ENCODE data around the gene CHRNB2.

Gene CHRNB2

DNA sequence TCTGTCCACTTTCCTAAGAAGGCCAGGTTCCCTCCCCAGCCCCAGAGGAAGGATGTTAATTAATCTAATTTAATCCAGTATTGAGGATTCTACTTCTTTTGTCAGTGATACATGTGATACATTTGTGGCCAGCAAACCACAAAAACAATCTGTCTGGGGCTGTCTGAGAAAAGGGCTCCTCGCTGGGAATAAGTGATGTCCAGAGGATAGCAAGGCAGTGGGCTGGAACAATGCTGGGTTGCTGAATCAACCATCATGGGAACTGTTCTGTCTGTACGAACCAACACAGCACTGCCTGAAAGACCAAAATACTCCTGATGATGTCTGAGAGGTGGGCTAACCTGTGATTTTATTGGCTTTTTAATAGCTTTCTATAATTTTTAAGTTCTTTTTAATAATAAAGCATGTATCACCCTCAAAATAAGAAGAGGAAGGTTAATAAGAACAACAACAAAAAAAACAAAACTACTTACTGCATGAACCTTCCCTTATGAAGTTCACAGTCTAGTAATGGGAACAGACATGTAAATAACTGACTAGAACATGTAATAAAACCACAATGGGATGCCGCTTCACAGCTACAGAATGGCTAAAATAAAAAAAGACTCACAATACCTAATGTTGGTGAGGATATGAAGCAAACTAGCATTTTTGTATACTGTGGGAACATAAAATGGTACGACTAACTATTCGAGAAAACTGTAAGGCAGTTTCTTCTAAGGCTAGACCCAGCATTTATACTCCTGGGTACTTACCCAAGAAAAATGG, 51.8 kb downstream of the CHRNB2 start:
- Histone ChIP-seq H3K4me3 (ENCODE audit: low read depth, low read length) (no peak overlapping the region), H3K36me3 (ENCODE audit: control insufficient read depth, insufficient read depth, low read length) (no peaks in the 10 kb centered on the region), H3K9me3 (ENCODE audit: control insufficient read depth, insufficient read depth, low read length) (no peaks in the 10 kb centered on the region), H3K9ac (ENCODE audit: low read depth, low read length) (no peak overlapping the region), H3K27me3 (ENCODE audit: control insufficient read depth, insufficient read depth, low read length) (no peaks in the 10 kb centered on the region), H3K4me1 (ENCODE audit: control insufficient read depth, insufficient read depth, low read length) (peaks cover 26% of the 10 kb centered on the region)

DNA sequence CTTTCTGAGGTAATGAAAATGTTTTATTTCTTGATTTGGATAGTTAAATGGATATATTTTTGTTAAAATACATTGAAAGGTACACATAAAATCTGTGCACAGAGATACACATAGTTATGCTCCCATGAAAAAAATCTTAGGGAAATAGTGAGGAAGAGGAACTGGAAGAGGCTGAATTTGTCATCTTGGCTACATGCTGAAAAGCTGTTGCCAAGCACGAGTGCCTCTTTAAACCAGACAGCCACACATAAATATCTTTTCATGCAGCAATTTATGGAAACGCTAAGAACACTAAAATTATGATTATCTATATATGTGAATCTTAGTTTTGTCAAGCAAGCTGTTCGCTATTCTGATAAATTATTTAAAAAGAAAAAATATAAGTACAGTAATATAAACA, 53.2 kb downstream of the CHRNB2 start:
- Histone ChIP-seq H3K36me3 (ENCODE audit: control insufficient read depth, insufficient read depth, low read length) (no peaks in the 10 kb centered on the region), H3K9me3 (ENCODE audit: control insufficient read depth, insufficient read depth, low read length) (no peaks in the 10 kb centered on the region), H3K9ac (ENCODE audit: low read depth, low read length) (no peak overlapping the region), H3K27me3 (ENCODE audit: control insufficient read depth, insufficient read depth, low read length) (no peaks in the 10 kb centered on the region), H3K4me3 (ENCODE audit: low read depth, low read length) (no peak overlapping the region), H3K4me1 (ENCODE audit: control insufficient read depth, insufficient read depth, low read length) (peaks cover 16% of the 10 kb centered on the region)

DNA sequence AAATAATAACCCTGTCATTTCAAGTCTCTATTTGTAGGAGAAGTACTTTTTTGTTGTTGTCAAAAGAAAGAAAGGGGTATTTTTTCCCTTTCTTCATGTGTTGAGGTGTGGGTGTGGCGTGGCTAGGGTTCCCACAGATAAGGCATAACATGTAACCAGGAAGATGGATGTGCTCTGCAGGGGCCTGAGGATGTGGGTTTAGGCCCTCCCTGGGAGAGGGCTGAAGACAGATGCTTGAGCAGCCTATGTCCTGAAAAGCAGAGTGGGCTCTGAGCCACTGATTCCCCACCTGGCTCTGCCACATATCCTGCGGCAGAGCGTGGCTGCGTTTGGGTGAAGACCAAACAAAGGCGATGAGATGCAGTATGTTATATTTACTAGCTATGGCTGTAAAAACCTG, 54.3 kb downstream of the CHRNB2 start:
- no peak overlapping the region for H3K9ac ChIP-seq (ENCODE audit: low read depth, low read length)
- no peaks in the 10 kb centered on the region for H3K27me3 ChIP-seq (ENCODE audit: control insufficient read depth, insufficient read depth, low read length)
- no peaks in the 10 kb centered on the region for H3K36me3 ChIP-seq (ENCODE audit: control insufficient read depth, insufficient read depth, low read length)
- no peaks in the 10 kb centered on the region for H3K9me3 ChIP-seq (ENCODE audit: control insufficient read depth, insufficient read depth, low read length)
- H3K4me1 ChIP-seq (ENCODE audit: control insufficient read depth, insufficient read depth, low read length): peaks cover 10% of the 10 kb centered on the region
- no peak overlapping the region for H3K4me3 ChIP-seq (ENCODE audit: low read depth, low read length)

DNA sequence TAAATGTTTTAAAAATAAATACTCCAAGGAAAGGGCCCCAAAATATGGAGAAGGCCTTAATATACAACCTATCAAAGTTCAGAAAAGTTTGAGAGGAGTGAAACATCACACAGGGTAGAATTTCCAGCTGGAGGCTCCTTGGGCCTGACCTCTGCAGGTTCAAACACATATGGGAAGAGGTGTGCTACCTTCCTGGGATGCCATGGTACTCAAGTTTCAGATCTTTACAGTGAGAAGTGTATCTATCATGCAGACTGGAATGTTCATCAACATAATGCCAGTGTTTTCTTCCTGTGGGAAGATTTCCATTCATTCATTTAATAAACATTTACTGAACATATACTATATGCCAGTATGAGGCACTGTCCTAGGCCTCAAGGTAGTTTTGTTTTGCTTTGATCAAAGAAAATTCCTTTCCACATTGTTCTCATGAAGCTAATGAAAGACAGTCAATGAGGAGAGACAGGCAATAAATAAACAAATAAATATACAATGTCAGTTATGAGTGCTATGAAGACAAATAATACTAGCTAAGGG, 55.0 kb downstream of the CHRNB2 start:
- H3K9ac ChIP-seq (ENCODE audit: low read depth, low read length): no peak overlapping the region
- peaks cover 4% of the 10 kb centered on the region for H3K4me1 ChIP-seq (ENCODE audit: control insufficient read depth, insufficient read depth, low read length)
- no peaks in the 10 kb centered on the region for H3K36me3 ChIP-seq (ENCODE audit: control insufficient read depth, insufficient read depth, low read length)
- H3K4me3 ChIP-seq (ENCODE audit: low read depth, low read length): no peak overlapping the region
- H3K27me3 ChIP-seq (ENCODE audit: control insufficient read depth, insufficient read depth, low read length): no peaks in the 10 kb centered on the region
- no peaks in the 10 kb centered on the region for H3K9me3 ChIP-seq (ENCODE audit: control insufficient read depth, insufficient read depth, low read length)

DNA sequence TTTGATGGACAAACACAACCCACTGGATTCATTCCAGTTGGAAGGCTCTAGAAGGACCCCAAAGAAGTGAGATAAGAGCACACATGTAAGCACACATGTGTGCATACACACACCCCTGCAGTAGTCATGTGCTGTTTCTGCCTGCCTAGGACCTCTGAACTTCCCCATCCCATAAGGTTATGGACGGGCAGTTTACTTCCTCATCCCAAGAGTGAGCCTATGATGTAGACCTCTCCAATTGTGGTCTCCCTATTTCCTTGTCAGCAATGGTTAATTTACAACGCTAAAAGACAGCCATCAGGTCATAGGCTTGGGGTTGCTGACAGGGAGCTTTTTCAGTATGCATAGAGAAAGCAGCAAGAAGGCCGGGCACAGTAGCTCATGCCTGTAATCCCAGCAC, 55.8 kb downstream of the CHRNB2 start:
- Histone ChIP-seq H3K4me3 (ENCODE audit: low read depth, low read length) (no peak overlapping the region), H3K9ac (ENCODE audit: low read depth, low read length) (no peak overlapping the region), H3K9me3 (ENCODE audit: control insufficient read depth, insufficient read depth, low read length) (no peaks in the 10 kb centered on the region), H3K36me3 (ENCODE audit: control insufficient read depth, insufficient read depth, low read length) (no peaks in the 10 kb centered on the region), H3K4me1 (ENCODE audit: control insufficient read depth, insufficient read depth, low read length) (peaks cover 4% of the 10 kb centered on the region), H3K27me3 (ENCODE audit: control insufficient read depth, insufficient read depth, low read length) (no peaks in the 10 kb centered on the region)

DNA sequence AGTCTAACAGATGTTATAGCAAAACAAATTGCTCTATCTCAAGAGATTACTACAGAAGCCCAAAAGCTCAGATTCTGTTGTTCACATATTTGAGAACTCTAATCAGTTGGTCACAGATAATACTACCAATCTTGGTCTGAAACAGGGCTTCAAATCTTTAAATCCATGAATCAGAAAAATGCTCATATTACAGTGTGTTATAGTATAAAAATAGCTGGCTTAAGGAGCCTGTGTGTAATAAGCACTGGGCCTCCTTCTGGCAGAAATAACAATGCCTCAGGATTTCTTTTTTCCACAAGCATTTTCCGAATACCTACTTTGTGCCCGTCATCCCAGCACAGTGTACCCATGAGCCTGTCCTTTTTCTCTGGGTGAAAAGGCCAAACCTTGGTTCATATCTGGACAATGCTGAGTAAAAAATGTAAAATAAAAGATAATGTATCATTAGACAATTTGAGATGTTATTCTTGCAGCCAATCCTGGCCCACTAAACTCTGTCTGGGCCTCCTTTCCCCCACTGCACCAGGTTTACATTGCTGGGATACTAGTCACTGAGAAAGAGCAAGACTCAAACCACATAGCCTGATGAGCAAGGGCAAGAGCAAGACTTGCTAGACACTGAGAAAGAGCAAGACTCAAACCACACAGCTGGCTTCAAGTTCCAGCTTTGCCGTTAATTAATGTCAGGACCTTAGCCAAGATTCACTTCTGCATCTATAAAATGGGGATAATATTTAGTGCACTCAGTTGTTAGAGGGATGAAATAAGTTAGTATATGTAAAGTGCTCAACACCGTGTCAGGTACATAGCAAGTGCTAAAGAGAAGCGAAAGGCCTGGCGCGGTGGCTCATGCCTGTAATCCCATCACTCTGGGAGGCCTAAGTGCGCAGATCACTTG, 57.4 kb downstream of the CHRNB2 start:
- Histone ChIP-seq H3K9me3 (ENCODE audit: control insufficient read depth, insufficient read depth, low read length) (no peaks in the 10 kb centered on the region), H3K9ac (ENCODE audit: low read depth, low read length) (no peak overlapping the region), H3K27me3 (ENCODE audit: control insufficient read depth, insufficient read depth, low read length) (no peaks in the 10 kb centered on the region), H3K4me3 (ENCODE audit: low read depth, low read length) (no peak overlapping the region), H3K36me3 (ENCODE audit: control insufficient read depth, insufficient read depth, low read length) (no peaks in the 10 kb centered on the region), H3K4me1 (ENCODE audit: control insufficient read depth, insufficient read depth, low read length) (peaks cover 4% of the 10 kb centered on the region)

DNA sequence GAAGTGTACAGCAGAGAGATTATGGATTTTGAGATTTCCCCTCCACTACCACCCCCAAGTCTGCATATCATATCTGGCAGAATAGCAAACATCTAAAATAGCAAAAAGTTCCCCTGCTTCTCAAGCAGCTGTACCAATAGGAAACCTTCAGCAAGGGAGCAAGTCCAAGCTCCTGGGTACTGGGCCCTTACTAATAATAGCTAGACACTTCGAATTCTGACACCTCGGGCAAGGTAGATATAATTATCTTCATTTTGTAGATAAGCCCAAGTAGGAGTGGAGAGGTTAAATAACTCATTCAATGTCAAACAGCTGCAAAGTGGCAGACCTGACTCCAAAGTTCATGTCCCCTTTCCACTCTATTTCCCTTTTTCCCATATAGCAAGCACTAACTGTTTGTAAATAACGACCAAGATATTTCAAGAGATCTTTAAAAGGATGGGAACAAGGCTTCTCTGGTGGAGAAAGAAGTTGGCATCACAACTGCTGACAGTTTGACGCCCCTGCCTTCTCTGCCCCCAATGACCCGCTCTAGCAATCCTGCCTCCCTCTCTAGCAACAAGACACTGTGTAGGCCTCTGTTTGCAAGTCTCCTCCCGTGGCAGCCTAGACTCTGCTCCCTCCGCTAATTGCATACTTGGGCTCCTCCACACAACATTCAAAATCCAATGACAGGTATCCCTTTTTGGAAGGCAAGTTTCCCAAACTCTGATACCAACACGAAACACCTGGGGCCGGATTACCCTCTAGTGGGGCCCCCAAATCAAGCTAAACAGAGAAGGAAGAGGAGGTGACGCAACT, 59.1 kb downstream of the CHRNB2 start:
- Histone ChIP-seq H3K4me1 (ENCODE audit: control insufficient read depth, insufficient read depth, low read length) (peaks cover 4% of the 10 kb centered on the region), H3K9ac (ENCODE audit: low read depth, low read length) (peak overlapping the region; percentile 92), H3K36me3 (ENCODE audit: control insufficient read depth, insufficient read depth, low read length) (no peaks in the 10 kb centered on the region), H3K27me3 (ENCODE audit: control insufficient read depth, insufficient read depth, low read length) (no peaks in the 10 kb centered on the region), H3K4me3 (ENCODE audit: low read depth, low read length) (peak overlapping the region; percentile 91), H3K9me3 (ENCODE audit: control insufficient read depth, insufficient read depth, low read length) (no peaks in the 10 kb centered on the region)

DNA sequence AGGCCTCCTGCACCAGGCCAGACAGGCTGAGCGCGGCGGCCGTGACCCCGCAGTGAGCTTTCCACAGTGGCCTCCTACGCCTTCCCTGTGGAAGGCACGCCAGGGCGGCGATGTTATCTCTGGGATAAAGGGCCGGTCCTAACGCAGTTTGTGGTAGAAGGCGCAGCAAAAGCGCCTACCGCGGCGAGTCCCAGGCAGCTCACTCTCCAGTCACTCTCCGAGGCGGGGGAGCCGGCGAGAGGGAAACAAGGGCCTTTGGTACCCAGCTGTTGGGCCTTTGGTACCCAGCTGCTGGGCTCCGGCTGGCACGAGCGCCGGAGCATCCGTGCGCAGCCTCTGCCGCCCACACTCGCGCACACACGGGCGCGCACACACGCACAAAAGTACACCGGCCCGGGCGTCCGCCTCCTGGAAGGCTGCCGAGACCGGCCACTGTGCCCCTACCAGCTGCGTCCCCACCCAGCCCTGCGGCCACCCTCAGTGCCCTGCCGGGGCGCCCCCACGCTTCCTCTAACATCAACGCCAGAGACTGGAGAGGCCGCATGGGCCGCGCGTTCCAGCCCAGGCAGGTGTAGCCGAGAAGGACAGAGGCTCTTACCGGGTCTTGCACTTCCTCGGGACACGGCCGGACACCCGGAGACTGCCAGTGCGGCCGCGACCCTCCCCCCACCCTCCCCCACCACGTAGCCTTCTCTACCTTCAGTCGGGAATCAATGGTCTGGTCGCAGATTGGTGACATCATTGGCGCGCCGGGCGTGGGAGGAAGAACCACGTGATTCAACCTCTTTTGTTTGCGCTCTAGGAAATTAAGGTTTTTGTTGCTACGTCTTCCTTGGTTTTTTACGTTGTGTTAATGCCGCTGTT, 59.9 kb downstream of the CHRNB2 start:
- H3K4me1 ChIP-seq (ENCODE audit: control insufficient read depth, insufficient read depth, low read length): peaks cover 4% of the 10 kb centered on the region
- peak overlapping the region; percentile 91 for H3K4me3 ChIP-seq (ENCODE audit: low read depth, low read length)
- no peaks in the 10 kb centered on the region for H3K9me3 ChIP-seq (ENCODE audit: control insufficient read depth, insufficient read depth, low read length)
- no peaks in the 10 kb centered on the region for H3K27me3 ChIP-seq (ENCODE audit: control insufficient read depth, insufficient read depth, low read length)
- peak overlapping the region; percentile 92 for H3K9ac ChIP-seq (ENCODE audit: low read depth, low read length)
- no peaks in the 10 kb centered on the region for H3K36me3 ChIP-seq (ENCODE audit: control insufficient read depth, insufficient read depth, low read length)

DNA sequence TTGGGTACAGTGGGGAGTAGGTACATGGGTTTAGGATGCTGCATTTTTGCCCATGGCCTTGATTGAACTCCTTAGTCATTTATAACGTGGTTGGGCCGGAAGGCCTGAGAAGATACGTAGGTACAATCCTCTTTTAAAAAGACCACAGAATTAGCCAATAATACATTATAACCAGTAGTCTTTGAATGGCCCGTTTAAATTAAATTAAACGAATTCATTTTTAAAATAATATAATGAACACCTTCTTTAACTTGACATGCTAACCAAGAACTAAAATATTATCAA, 60.5 kb downstream of the CHRNB2 start:
- no peaks in the 10 kb centered on the region for H3K36me3 ChIP-seq (ENCODE audit: control insufficient read depth, insufficient read depth, low read length)
- H3K4me1 ChIP-seq (ENCODE audit: control insufficient read depth, insufficient read depth, low read length): peaks cover 4% of the 10 kb centered on the region

DNA sequence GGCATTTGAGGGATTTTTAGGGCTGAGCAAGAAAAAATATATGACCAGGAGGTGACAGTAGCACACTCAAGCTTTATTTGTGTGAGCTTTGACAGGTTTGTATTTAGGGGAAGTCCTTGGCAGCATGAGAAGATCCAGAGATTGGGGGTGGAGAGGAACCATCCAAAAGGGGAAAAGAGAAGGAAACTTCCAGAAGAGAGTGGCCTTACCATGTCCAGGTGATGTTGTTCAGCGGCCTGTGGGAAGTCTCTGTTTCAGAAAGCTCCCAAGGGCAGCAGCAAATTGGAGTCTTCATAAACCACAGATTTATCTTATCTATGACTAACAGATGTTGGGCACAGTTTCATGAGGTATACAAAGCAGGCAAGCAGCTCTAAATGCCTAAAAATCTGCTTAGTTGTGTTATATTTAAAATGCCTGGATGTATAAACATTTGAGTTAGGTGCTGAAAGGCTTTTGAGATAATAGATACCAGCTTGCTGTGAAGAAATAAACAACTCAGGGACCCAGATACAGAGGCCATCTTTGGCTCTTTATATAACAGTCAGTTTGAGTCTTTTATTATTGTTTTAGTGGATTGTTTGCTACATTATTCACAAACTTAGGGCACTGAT, 61.6 kb downstream of the CHRNB2 start:
- Histone ChIP-seq H3K4me3 (ENCODE audit: low read depth, low read length) (no peak overlapping the region), H3K4me1 (ENCODE audit: control insufficient read depth, insufficient read depth, low read length) (peaks cover 4% of the 10 kb centered on the region), H3K9ac (ENCODE audit: low read depth, low read length) (no peak overlapping the region), H3K27me3 (ENCODE audit: control insufficient read depth, insufficient read depth, low read length) (no peaks in the 10 kb centered on the region), H3K36me3 (ENCODE audit: control insufficient read depth, insufficient read depth, low read length) (no peaks in the 10 kb centered on the region), H3K9me3 (ENCODE audit: control insufficient read depth, insufficient read depth, low read length) (no peaks in the 10 kb centered on the region)

More for the DNA sequence above, 60.5 kb downstream of the CHRNB2 start:
- Histone ChIP-seq H3K27me3 (ENCODE audit: control insufficient read depth, insufficient read depth, low read length) (no peaks in the 10 kb centered on the region), H3K9me3 (ENCODE audit: control insufficient read depth, insufficient read depth, low read length) (no peaks in the 10 kb centered on the region), H3K9ac (ENCODE audit: low read depth, low read length) (peak overlapping the region; percentile 90), H3K4me3 (ENCODE audit: low read depth, low read length) (peak overlapping the region; percentile 91)

Data from iPS-15b (cell line).